GM12878 (cell line): ENCODE data around the gene SETD6. TPM values are rescaled to one million over a fixed set of nuclear protein-coding genes. Genes with fewer than 3 reads are reported as not detected.

Source experiments
- ATAC-seq: fragments of 200-7000 bp; cut with Tn5 transposase; 3 replicates; pipeline ENCODE4 v1.9.1; 2020; ENCODE audit warnings: mild to moderate bottlenecking, moderate library complexity
- BruUV-seq: library from RNA; stranded (reverse); fragments of 400-500 nt; replicated peaks from 2 replicates; lab custom pipeline; 2021; lab: Mats Ljungman, UMichigan
- CTCF ChIA-PET: fragments of 300-600 bp; sonication (Branson Sonifier 250); formaldehyde crosslinking; extraction: SDS; loops from one replicate; lab custom pipeline; 2021; ENCODE audit warnings: inconsistent platforms; lab: Yijun Ruan, JAX
- POLR2A ChIA-PET: fragments of 350-600 bp; formaldehyde crosslinking; extraction: SDS; loops from one replicate; lab custom pipeline; 2021; ENCODE audit warnings: inconsistent platforms; lab: Charles Lee
- RAD21 ChIA-PET: fragments of 300-600 bp; sonication (Branson Sonifier 250); formaldehyde crosslinking; loops from one replicate; lab custom pipeline; 2023; ENCODE audit warnings: antibody characterized with exemption; ENCODE audit not compliant: unreplicated experiment; lab: Charles Lee
- SMC1A ChIA-PET: fragments of 300-600 bp; sonication (Branson Sonifier 250); formaldehyde crosslinking; loops from one replicate; lab custom pipeline; 2023; ENCODE audit not compliant: unreplicated experiment, uncharacterized antibody; lab: Charles Lee
- DNase-seq: peaks from one replicate; pipeline ENCODE4 v3.0.0-alpha.2; 2011; ENCODE audit warnings: low read depth, low spot score
- FAIRE-seq: peaks from 3 replicates; lab custom pipeline; 2011; peaks lifted over from hg19 to GRCh38; lab: Jason Lieb, UNC
- H2AFZ ChIP-seq: 2 replicates; pipeline ENCODE4 v1.6.0; 2011; ENCODE audit warnings: low read depth, low read length, control low read depth; ENCODE audit not compliant: control insufficient read depth
- H3K27ac ChIP-seq: 2 replicates; pipeline ENCODE4 v1.5.1; 2011; ENCODE audit warnings: control low read depth; ENCODE audit not compliant: control insufficient read depth, insufficient read depth
- H3K27me3 ChIP-seq, 2 experiments: replicated peaks in 1 of 2; 2 replicates each; pipeline versions ENCODE4 v1.6.0 to v1.6.1; 2011; ENCODE audit warnings: low read length in 1 of 2; ENCODE audit not compliant: control insufficient read depth in 2 of 2, insufficient read depth in 2 of 2
- H3K36me3 ChIP-seq, 2 experiments: 2 replicates each; pipeline ENCODE4 v1.5.1; 2011; ENCODE audit warnings: low read length in 1 of 2; ENCODE audit not compliant: control insufficient read depth in 2 of 2, insufficient read depth in 2 of 2
- H3K4me1 ChIP-seq: 2 replicates; pipeline ENCODE4 v1.6.1; 2011; ENCODE audit warnings: mild to moderate bottlenecking, low read length, moderate library complexity, mixed read lengths; ENCODE audit not compliant: control insufficient read depth, insufficient read depth
- H3K4me2 ChIP-seq: 2 replicates; pipeline ENCODE4 v1.6.0; 2011; ENCODE audit warnings: control low read depth; ENCODE audit not compliant: control insufficient read depth, insufficient read depth
- H3K4me3 ChIP-seq: fragments of 200-600 bp; sonication (generic); 2 replicates; pipeline ENCODE4 v1.5.1; 2016
- H3K79me2 ChIP-seq: 2 replicates; pipeline ENCODE4 v1.6.0; 2011; ENCODE audit warnings: low read length; ENCODE audit not compliant: control insufficient read depth, insufficient read depth
- H3K9ac ChIP-seq: 2 replicates; pipeline ENCODE4 v1.8.0; 2011; ENCODE audit warnings: low read length, control low read depth, mixed read lengths; ENCODE audit not compliant: control insufficient read depth, insufficient read depth
- H3K9me3 ChIP-seq: replicated peaks from 3 replicates; pipeline ENCODE4 v1.5.1; 2011; ENCODE audit warnings: mild to moderate bottlenecking, low read length; ENCODE audit not compliant: control insufficient read depth, insufficient read depth
- H4K20me1 ChIP-seq: 2 replicates; pipeline ENCODE4 v1.6.0; 2011; ENCODE audit not compliant: control insufficient read depth, insufficient read depth
- DPF2 ChIP-seq: fragments of 450-650 bp; IDR thresholded peaks from 2 replicates; pipeline ENCODE4 v1.6.1; 2017; ENCODE audit warnings: mild to moderate bottlenecking
- FOXK2 ChIP-seq: fragments of 450-650 bp; IDR thresholded peaks from 2 replicates; pipeline ENCODE4 v1.6.1; 2017; ENCODE audit warnings: mild to moderate bottlenecking, moderate library complexity
- HDGF ChIP-seq: fragments of 450-650 bp; IDR thresholded peaks from 2 replicates; pipeline ENCODE4 v1.6.1; 2016; ENCODE audit warnings: antibody characterized with exemption
- IRF5 ChIP-seq: fragments of 450-650 bp; IDR thresholded peaks from 2 replicates; pipeline ENCODE4 v1.6.1; 2017; ENCODE audit warnings: borderline replicate concordance
- NR2C1 ChIP-seq: fragments of 450-650 bp; IDR thresholded peaks from 2 replicates; pipeline ENCODE4 v1.6.1; 2017; ENCODE audit warnings: antibody characterized with exemption, mild to moderate bottlenecking, moderate library complexity
- NR2F1 ChIP-seq: fragments of 450-650 bp; conservative IDR thresholded peaks from 2 replicates; pipeline ENCODE4 v1.6.1; 2017; ENCODE audit warnings: mild to moderate bottlenecking
- SMARCA5 ChIP-seq: fragments of 450-650 bp; IDR thresholded peaks from 2 replicates; pipeline ENCODE4 v1.6.1; 2017; ENCODE audit warnings: mild to moderate bottlenecking
- TCF3 ChIP-seq: IDR thresholded peaks from 2 replicates; pipeline ENCODE4 v1.6.1; 2012; ENCODE audit warnings: low read depth, mild to moderate bottlenecking, low read length, borderline replicate concordance; ENCODE audit not compliant: insufficient read depth
- WGBS: methylation state at CpG from one replicate; pipeline ENCODE4 v1.1.6; 2016; ENCODE audit warnings: low lambda C conversion rate; ENCODE audit not compliant: insufficient replicate concordance, insufficient coverage; ENCODE audit errors: missing lambda C conversion rate; 5-methylcytosine and 5-hydroxymethylcytosine counted together
- in situ Hi-C: fragments of 300-500 bp; cut with MboI; formaldehyde crosslinking; loops from 9 replicates; pipeline ENCODE4 v1.14.3; 2018; ENCODE audit warnings: mixed read lengths
- intact Hi-C: fragments of 100-400 bp; cut with micrococcal nuclease; formaldehyde crosslinking; loops from one replicate; pipeline ENCODE4 v1.14.2; 2022; ENCODE audit not compliant: unreplicated experiment
- polyA plus RNA-seq, 11 experiments: library from polyadenylated mRNA; depleted of rRNA in 4 of 11; unstranded in 6 of 11; stranded (reverse) in 5 of 11; fragments of >200 nt; fragmentation: Nextera tagmentation in 4 of 11; fragmentation: Illumina TruSeq in 1 of 11; extraction: Ambion mirVana in 4 of 11; extraction: Trizol in 1 of 11; gene quantifications; 1 replicate in 1 of 11; 2 replicates in 10 of 11; pipeline versions ENCODE4 v1.2.1 to v1.2.3, GENCODE V29; 2011 to 2016; ENCODE audit warnings: inconsistent platforms in 2 of 11, missing spikeins in 2 of 11, low read depth in 1 of 11
- total RNA-seq, 4 experiments: library from RNA; depleted of rRNA in 3 of 4; stranded (reverse); fragments of >200 nt in 3 of 4; fragmentation: Illumina TruSeq in 1 of 4; extraction: Trizol in 1 of 4; gene quantifications; 2 replicates each; pipeline versions ENCODE4 v1.2.1 to v1.2.3, GENCODE V29; 2013 to 2021
- TF ChIP-seq, protein P1 (sequence below): fragments of 450-650 bp; IDR thresholded peaks from 2 replicates; pipeline ENCODE4 v1.6.1; 2017; ENCODE audit warnings: mild to moderate bottlenecking

Gene SETD6
- total and polyA plus RNA-seq, 10 of the 15 experiments (the other 5 are each of a cell fraction or from before 2014, with no cell fraction given): 8.2 to 23.8 (median 16.2) TPM

- BruUV-seq: no TSS peak
- POLR2A ChIA-PET: no interaction called here
- intact Hi-C loops: loop anchor here (5.0 kb wide), 2 partner anchors 164 to 259 kb away; no protein-coding TSS in a partner anchor
Observed at GRCh38 chr16:58497935-58498334, 17.4 kb upstream of the SETD6 start.

GRCh38 chr16:58498341-58499091 lies 16.8 kb upstream of the SETD6 start:
- no peaks in the 10 kb centered on the region for H3K79me2 ChIP-seq
- H3K36me3 ChIP-seq: no peaks in the 10 kb centered on the region
- H3K9me3 ChIP-seq: no peaks in the 10 kb centered on the region
- intact Hi-C loops (loop anchor here (5.0 kb wide), 2 partner anchors 164 to 259 kb away; no protein-coding TSS in a partner anchor), in situ Hi-C loops (no loop called here)
- BruUV-seq: no TSS peak
- no peaks in the 10 kb centered on the region for H4K20me1 ChIP-seq
- DNase-seq: no peak
- no peak overlapping the region for H3K9ac ChIP-seq
- H3K4me1 ChIP-seq: peaks cover 21% of the 10 kb centered on the region
- no peak overlapping the region for H3K27ac ChIP-seq
- SMC1A ChIA-PET: no interaction called here
- RAD21 ChIA-PET: no interaction called here
- no peak overlapping the region for H3K4me3 ChIP-seq
- CTCF ChIA-PET: interaction anchor here (1.9 kb wide), 1 partner anchor 11 kb away, joined by 6 read pairs; no protein-coding TSS in a partner anchor
- peaks cover 0 to 5% of the 10 kb centered on the region in 2 experiments; a peak in 1 of 4 replicates for H3K27me3 ChIP-seq
- FAIRE-seq: no peak
- no peak for TF ChIP-seq SMARCA5
- TF ChIP-seq DPF2: no peak
- no peak for TF ChIP-seq FOXK2
- no peak for TF ChIP-seq IRF5
- TF ChIP-seq, protein P1, sequence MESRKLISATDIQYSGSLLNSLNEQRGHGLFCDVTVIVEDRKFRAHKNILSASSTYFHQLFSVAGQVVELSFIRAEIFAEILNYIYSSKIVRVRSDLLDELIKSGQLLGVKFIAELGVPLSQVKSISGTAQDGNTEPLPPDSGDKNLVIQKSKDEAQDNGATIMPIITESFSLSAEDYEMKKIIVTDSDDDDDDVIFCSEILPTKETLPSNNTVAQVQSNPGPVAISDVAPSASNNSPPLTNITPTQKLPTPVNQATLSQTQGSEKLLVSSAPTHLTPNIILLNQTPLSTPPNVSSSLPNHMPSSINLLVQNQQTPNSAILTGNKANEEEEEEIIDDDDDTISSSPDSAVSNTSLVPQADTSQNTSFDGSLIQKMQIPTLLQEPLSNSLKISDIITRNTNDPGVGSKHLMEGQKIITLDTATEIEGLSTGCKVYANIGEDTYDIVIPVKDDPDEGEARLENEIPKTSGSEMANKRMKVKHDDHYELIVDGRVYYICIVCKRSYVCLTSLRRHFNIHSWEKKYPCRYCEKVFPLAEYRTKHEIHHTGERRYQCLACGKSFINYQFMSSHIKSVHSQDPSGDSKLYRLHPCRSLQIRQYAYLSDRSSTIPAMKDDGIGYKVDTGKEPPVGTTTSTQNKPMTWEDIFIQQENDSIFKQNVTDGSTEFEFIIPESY: no peak
- 38% methylated on average over 9 of the region's 9 CpGs for WGBS
- H3K4me2 ChIP-seq: no peak overlapping the region
- no peak for ATAC-seq
- H2AFZ ChIP-seq: no peak overlapping the region
- POLR2A ChIA-PET: no interaction called here

More at GRCh38 chr16:58497935-58498334, 17.4 kb upstream of the SETD6 start:
- H3K9me3 ChIP-seq: no peaks in the 10 kb centered on the region
- H3K4me2 ChIP-seq: no peak overlapping the region
- H3K4me1 ChIP-seq: peaks cover 21% of the 10 kb centered on the region
- in situ Hi-C loops: no loop called here
- H3K9ac ChIP-seq: no peak overlapping the region
- WGBS: 33% methylated on average over 5 of the region's 5 CpGs
- DNase-seq: no peak
- no peaks in the 10 kb centered on the region for H3K79me2 ChIP-seq
- ATAC-seq: no peak
- ChIA-PET RAD21 (interaction anchor here (0.6 kb wide), 2 partner anchors 10 to 925 kb away, joined by 3 read pairs; no protein-coding TSS in a partner anchor), CTCF (no interaction called here), SMC1A (interaction anchor here (0.6 kb wide), 1 partner anchor 160 kb away, joined by 3 read pairs; no protein-coding TSS in a partner anchor)
- no peaks in the 10 kb centered on the region for H4K20me1 ChIP-seq
- no peak overlapping the region for H3K27ac ChIP-seq
- no peaks in the 10 kb centered on the region for H3K36me3 ChIP-seq
- H3K27me3 ChIP-seq: peaks cover 0 to 5% of the 10 kb centered on the region in 2 experiments; a peak in 1 of 4 replicates
- H2AFZ ChIP-seq: no peak overlapping the region
- 0 out of 2 replicates have a peak, but pooled peaks have one; percentile 33 for TF ChIP-seq NR2C1
- no peak for TF ChIP-seq HDGF
- TF ChIP-seq NR2F1: peak; percentile 70
- no peak for TF ChIP-seq TCF3
- H3K4me3 ChIP-seq: no peak overlapping the region
- no peak for FAIRE-seq
